GM18907 (cell line): ENCODE results near the gene CLASP1.
"Not testable (repeated sequence)": the region's sequence is repeated elsewhere in the genome, so short reads cannot be mapped to it uniquely, and the experiment has no call there.

Experiments
- ATAC-seq: cut with Tn5 transposase; IDR thresholded peaks from one replicate; pipeline ENCODE4 v1.9.1; 2021; ENCODE audit warnings: mild to moderate bottlenecking, moderate library complexity; ENCODE audit not compliant: unreplicated experiment

Gene CLASP1

DNA sequence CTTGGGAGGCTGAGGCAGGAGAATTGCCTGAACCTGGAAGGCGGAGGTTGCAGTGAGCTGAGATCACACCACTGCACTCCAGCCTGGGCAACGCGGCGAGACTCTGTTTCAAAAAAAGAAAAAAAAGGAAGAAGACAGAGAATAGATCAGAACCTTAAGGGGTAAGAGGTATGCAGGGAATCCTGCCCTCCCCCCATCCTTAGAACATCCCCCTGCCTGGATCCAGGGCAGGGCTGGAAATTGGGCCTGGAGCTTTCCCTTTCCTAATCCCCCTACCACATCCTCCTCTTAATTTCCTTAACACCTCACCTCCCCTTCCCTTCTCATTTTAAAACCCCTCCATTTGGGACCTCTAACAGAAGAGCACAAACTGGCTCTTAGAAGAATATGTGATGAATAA lies 62.1 kb downstream of the CLASP1 start:
- ATAC-seq, result no peak

DNA sequence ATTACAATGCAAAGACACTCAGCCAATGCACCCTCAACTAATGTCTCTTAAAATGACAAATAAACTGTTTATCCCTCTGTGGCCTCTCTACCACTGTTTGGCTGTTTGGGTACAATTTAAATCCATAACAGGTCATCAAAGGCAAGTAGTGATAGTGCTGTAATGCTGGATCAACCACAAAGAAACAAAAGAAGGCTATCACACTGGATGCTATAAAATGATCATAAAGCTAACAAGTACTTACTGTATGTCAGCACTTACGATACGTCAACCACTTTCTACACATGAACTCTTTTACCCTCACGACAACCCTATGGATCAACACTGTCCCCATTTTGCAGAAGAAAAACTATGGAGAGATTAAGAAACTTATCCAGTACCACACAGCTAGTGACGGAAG lies 64.5 kb downstream of the CLASP1 start:
- ATAC-seq, result no peak

DNA sequence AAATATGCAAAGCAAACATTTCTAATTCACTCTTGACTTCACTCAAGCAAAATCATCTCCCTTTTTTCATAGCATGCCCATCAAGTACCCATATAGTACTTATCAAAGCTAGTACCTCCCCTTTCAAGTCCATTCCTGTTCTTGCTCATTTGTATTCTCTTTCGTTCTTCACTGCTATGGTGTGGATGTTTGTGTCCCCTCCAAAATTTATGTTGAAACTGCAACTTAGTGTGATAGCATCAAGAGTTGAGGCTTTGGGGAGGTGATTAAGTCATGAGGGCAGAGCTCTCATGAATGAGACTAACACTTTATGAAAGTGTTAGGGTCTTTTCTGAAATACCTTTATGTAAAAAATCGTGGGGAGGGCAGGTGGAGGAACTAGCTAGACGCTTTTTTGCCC lies 65.7 kb downstream of the CLASP1 start:
- ATAC-seq, result no peak

DNA sequence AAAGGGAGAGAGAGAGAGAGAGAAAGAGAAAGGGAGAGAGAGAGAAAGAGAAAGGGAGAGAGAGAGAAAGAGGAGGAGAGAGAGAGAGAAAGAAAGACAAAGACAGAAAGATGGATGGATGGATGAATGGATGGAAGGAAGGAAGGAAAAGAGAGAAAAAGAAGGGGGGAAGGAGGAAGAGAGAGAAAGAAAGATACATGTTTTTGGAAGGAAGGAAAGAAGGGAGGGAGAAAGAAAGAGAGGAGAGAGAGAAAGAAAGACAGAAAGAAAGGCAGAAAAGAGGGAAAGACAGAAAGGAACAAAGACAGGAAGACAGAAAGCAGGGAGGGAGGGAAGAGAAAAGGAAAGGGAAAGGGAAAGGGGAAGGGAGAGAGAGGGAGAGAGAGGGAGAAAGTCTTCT lies 67.0 kb downstream of the CLASP1 start:
- ATAC-seq, result no peak

DNA sequence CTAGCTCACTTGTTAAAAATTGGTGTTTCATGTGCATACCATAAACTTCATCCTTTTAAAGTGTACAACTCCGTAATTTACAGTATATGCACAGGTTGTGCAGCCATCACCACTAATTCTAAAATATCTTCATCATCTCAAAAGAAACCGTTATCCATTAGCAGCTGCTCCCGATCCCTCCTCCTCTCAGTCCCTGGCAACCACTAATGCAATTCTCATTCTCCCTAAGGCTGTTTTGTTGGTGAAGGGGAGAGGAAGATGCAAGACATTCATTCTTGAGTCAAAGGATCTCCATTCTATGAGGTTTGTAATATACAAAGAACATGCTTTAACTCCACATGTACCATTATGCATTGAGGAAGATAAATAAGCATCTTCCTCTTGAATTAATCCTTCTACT lies 70.0 kb downstream of the CLASP1 start:
- ATAC-seq, result no peak

DNA sequence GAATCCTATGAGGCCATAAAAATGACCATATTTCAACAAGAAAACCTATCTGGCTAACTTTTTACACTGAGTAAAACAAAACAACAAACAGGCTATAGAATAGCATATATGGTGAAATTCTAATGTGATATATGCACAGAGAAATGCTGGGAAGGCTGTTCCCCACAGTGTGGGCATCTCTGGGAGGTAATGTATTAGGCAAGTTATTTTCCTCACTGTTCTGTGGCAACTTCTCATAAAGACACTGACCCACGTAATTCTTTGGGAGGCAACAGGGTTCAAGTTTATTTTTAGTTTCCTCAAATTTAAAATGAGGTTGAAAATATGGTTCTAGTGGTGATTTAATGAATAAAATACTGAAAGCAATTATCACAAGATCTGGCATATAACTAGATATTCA lies 71.9 kb downstream of the CLASP1 start:
- ATAC-seq, result no peak

DNA sequence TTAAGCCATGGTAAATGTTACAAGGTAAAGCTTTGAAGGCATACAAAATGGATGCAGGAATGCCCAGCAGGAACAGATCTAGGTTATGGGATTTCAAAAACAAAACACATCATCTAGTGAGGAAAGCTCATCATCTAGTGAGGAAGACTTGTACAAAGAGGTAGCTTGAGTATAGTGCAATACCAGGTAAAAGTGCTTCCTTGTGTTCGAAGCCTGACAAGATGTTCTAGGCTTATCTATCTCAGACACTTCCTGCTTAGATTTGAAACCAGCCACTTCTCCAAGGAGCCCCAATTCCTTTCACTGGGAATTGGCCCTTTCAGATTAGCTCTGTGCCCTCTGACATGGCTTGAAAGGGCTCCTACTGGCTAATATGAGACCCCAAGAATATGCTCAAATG lies 73.0 kb downstream of the CLASP1 start:
- ATAC-seq, result no peak

DNA sequence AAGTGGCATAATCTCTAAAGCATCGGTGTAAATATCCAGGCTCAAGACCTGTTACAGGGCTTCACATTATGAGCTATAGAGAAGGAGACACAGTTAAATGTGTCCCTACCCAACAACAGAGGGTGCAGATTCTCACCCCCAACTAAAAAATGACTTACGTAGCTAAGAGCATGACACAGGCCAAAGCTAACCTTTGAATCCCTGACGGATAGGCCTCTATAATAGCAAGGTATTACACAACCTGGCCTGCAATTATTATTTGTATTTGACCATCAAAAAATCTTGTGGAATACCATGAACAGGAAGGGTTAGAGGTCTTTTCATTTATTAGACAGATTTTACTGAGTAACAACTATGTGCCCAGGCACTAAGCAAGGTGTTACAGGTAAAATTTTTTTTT lies 73.5 kb downstream of the CLASP1 start:
- no peak for ATAC-seq

DNA sequence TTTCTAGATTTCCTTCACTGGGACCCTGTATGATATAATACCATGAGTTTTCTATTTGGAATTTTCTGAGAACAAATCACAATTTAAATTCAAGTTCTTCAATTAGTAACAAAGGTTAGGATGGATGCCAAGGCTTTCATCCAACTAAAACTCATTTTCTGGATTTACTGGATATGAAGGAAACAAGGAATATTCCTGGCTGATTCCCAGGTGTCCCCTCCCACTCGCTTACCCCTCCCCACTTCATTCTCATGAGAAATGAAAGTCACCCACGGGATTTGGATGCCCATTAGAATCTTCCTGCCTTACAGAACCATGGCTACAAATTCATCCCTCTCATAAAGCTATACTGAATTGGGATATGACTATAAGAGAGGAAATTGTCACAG lies 78.6 kb downstream of the CLASP1 start:
- ATAC-seq, result no peak

DNA sequence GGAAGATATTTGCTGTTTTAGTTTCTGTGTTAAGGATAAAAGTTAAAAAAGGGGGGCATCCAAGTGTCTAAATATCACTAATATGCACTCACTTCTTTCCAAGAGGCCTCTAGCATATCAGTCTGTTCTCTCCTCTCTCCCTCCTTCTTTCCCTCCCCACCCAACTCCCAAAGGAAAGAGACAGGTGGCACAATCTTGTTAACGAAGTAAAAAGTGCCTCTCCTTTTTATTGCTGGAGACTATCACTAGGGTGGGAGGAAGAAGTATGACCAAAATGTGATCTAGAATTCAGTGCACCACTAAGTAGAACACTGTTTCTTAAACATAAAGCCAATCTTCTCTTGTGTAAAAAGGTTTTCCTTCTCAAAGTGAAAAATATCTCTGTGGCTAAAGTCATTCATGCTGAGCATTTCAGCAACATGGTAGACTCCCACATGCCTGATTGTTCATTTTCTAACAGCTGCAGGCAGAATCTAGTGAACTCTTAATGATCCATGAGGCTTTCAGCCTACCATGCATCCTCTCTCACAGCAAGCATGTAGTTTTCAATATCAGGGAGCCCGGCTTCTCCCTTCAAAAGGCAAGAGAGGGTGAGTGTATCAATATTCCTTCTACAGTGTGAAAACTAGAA lies 79.1 kb downstream of the CLASP1 start:
- peak; percentile 56 for ATAC-seq

DNA sequence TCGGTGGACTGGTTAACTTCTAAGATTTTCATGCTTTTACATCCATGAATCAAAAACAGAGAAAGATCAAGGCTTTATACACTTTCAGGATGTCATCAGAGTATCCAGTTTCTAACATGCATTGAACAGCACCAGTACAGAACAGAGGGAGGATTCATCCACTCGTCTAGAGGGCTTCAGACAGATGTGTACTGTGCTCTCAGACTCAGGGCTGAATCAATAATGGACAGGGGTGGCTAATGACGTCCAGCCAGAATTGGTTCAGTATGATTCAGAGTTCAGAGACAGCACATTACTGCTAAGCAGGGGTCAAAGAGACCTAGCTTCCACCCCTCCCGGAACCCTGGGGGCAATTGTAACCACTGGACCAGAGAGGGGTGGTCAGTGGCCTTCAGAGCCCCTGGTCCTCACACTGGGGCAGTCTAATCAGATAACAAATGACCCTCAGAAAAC lies 81.3 kb downstream of the CLASP1 start:
- no peak for ATAC-seq

DNA sequence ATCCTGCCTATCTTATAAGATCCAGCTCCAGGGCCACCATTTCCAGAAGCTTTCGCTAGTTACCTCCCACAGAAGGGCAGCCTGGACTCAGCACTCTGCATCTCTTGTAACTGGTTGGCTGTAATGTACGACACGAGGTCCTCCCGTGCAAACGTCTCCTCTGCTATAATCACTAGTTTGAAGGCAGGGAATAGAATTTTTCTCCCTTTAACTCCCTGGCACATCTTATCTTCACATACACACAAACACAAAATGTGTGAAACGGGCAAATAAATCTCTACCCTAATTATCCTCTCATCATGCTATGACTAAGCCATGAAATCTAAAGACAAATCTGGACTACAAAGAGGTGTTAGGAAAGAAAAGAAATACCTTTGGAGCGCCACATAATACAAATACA lies 81.8 kb downstream of the CLASP1 start:
- no peak for ATAC-seq

DNA sequence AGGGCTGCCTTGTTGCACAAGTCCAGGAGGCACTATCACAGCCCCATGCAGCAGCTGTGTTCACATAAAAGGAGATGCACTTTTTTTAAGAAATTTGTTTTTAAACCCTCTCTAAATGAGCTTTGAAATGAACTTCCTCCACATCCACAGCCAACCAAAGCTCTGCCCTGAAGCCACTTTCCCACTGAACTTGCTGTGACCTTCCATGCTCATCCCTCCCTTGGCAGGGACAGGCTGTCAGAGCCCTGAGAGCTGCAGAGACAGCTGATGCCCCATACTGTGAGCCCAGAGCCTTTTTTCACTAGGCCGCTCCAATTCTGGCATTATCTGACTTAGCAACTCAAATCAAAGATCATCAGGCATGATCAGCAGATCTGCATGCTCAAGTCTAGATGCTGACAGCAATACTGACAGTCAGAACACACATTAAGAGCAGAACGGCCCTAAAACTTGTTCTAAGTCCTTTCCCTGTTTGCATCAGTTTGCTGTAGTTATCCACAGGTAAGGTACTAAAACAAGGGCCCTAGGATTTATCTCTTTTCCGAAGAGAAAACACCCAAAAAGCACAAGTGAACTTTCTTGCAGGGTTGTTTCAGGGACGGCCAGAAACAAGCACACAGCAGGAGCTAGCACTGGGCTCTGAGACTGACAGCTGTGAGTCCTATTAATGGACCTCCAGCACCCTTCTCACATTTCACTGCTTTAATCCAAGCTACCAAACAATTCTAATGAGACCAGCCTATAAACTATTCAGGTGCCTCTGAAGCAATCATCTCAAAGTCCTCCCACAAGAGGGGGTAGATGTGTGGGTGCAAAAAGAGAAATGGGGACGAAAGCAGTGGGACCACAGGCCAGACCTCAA lies 83.6 kb downstream of the CLASP1 start:
- ATAC-seq, result no peak

DNA sequence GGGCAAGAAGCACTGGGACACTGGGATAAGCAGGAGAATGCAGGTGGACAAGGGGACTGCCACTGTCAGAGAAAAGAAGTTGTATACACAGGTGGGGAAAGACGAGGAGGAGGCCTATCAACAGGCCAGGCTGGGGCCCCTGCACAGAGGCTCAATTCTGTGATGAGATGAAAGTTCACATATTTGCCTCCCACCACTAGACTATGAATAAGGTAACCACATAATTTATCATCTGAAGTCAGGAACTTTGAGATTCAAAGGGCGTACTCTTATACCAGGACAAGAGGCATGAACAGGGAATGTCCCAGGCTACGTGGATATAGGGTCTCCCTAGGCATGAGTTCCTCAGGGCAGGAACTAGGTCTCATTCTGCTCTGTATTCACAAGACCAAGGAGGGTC lies 84.4 kb downstream of the CLASP1 start:
- ATAC-seq, result no peak

DNA sequence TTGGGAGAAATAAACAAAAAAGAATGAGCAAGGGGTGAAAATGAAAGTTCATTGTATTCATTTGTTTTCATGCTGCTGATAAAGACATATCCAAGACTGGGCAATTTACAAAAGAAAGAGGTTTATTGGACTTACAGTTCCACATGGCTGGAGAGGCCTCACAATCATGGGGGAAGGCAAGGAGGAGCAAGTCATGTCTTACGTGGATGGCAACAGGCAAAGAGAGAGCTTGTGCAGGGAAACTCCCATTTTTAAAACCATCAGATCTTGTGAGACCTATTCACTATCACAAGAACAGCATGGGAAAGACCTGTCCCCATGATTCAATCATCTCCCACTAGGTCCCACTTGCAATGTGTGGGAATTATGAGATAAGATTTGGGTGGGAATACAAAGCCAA lies 85.5 kb downstream of the CLASP1 start:
- not testable (repeated sequence) for ATAC-seq

DNA sequence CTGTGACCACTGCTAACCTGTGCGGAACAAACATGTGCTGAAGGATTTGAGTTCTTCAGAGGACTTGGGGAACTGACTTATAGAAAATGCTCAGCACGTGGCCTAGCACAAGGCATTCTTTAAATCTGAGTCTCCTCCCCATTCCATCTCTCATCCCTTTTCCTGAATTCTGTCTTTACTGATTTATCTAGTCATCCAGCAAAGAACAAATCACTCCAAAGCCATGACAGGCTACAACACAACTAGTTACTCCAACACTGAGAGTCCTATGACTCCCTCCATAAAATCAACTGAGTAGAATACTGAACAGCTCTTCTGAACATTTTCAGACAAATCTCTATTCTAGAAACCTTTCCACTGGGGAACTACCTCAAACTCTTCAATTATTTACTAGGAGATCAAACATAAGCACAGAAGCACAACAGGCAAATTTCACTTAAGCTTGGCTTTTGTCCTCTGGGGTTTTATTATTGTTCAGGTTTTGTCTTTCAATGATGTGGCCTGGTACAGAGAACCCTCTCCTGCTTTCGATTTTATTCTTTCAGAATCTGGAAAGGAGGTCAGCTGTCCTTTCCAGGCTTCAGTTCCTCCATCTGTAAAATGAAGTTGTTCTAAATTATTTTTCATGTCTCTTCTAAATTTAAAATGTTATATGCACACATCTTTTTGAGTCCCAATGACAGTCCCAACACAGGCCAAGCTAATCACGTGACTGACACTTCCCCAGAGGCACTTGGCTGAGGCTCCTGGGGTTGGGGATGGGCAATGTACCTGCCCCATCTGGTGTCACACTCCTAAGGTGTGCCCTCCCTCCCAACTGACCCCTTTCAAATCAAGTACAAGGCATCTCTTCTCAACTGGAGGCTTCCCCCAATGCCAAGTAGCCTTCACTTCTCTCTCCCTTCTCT lies 86.7 kb downstream of the CLASP1 start:
- no peak for ATAC-seq

DNA sequence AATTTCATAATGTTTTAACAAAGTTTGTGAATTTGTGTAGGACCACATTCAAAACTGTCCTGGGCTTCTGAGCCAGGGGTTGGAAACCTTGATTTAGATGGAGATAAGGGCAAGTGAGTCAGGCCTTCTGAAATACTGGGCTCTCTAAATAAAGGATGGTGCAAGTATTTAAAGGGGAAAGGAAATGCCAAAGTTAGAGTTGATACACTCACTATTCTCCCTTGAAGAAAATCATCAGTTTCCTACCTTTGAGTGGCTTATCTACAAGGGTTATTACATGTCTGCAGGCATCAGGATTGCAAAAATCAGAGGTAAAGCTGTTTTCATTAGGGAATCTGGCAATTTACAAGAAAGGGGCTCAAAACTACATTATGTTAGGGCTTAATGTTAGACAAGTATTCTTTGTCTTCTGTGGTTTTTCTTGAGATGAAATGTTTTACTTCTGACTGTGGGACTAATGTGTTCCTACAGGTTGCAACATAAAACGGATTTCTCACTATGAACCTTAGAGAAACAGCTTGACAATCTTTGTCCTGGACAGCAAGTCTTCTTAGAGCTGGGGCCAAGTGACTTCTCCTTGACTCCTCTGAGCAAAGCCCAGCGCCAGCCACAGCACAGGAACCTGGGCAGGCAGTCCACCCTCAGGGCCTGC lies 87.5 kb downstream of the CLASP1 start:
- no peak for ATAC-seq

DNA sequence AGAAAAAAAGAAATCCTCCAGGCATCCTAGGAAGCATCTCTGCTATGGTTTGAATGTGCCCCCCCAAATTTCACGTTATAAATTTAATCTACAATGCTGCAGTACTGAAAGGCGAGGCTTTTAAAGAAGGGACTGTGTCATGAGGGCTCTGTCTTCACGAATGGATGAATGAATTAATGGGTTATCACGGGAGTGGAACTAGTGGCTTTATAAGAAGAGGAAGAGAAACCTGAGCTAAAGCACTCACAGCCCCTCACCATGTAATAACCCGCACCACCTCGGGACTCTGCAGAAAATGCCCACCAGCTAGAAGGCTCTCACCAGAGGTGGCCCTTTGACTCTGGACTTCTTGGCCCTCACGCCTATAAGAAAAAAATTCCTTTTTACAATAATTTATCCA lies 90.9 kb downstream of the CLASP1 start:
- peak; percentile 74 for ATAC-seq

DNA sequence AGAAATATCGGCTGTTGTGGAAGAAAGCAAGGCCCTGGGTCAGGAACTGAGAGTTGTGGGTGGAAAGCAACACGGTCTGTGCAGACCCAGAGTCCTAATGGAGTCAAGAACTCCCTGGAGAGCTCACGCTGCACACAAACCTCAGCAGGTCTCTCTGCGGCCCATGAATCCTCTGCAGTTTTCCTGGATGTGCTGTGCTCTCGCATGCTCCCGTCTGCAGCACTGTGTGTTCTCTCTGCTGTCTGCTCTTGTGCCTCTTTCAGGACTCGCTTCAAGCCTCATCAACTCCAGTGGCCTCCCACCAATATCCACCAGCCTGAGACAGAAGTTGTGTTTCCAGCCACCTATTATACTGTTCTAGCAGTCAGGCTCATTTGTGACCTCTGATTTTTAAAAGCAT lies 94.3 kb downstream of the CLASP1 start:
- no peak for ATAC-seq

DNA sequence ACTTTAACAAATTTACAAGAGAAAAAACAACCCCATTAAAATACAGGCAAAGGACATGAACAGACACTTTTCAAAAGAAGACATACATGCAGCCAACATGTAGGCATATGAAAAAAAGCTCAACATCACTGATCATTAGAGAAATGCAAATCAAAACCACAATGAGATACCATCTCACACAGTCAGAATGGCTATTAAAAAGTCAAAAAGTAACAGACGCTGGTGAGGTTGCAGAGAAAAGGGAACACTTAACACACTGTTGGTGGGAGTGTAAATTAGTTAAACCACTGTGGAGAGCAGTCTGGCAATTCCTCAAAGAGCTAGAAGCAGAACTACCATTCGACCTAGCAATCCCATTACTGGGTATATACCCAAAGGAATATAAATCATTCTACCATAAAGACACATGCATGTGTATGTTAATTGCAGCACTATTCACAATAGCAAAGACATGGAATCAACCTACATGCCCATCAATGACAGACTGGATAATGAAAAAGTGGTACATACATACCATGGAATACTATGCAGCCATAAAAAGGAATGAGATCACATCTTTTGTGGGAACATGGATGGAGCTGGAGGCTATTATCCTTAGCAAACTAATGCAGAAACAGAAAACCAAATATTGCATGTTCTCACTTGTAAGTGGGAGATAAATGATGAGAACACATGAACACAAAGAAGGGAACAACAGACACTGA lies 96.6 kb downstream of the CLASP1 start:
- ATAC-seq, result peak; percentile 70
